Mucosa of stomach (tissue), 1 donor: ENCODE results near the gene GGACT.

ENCODE experiments used
- H3K27me3 ChIP-seq: one replicate; pipeline ENCODE4 v1.7.0; 2013; ENCODE audit warnings: mild to moderate bottlenecking, low read length; ENCODE audit not compliant: control insufficient read depth, insufficient read depth
- H3K36me3 ChIP-seq: one replicate; pipeline ENCODE4 v1.7.0; 2013; ENCODE audit warnings: low read length; ENCODE audit not compliant: control insufficient read depth, insufficient read depth
- H3K4me1 ChIP-seq: one replicate; pipeline ENCODE4 v1.7.0; 2013; ENCODE audit warnings: mild to moderate bottlenecking, low read length; ENCODE audit not compliant: control insufficient read depth, insufficient read depth
- H3K4me3 ChIP-seq: one replicate; pipeline ENCODE4 v1.7.0; 2013; ENCODE audit warnings: low read length
- H3K9ac ChIP-seq: one replicate; pipeline ENCODE4 v1.7.0; 2013; ENCODE audit warnings: mild to moderate bottlenecking, low read length, moderate library complexity
- H3K9me3 ChIP-seq: one replicate; pipeline ENCODE4 v1.7.0; 2013; ENCODE audit warnings: mild to moderate bottlenecking, low read length, moderate library complexity; ENCODE audit not compliant: control insufficient read depth
- donor health status: Pancreatic carcinoma.

Gene GGACT

GRCh38 chr13:100515410-100515800, 73.2 kb downstream of the GGACT start:
- H3K9me3 ChIP-seq, result no peaks in the 10 kb centered on the region
- H3K9ac ChIP-seq, result no peak overlapping the region
- H3K4me1 ChIP-seq, result peaks cover 6% of the 10 kb centered on the region
- no peak overlapping the region for H3K4me3 ChIP-seq
- H3K27me3 ChIP-seq, result no peaks in the 10 kb centered on the region
- H3K36me3 ChIP-seq, result no peaks in the 10 kb centered on the region

DNA sequence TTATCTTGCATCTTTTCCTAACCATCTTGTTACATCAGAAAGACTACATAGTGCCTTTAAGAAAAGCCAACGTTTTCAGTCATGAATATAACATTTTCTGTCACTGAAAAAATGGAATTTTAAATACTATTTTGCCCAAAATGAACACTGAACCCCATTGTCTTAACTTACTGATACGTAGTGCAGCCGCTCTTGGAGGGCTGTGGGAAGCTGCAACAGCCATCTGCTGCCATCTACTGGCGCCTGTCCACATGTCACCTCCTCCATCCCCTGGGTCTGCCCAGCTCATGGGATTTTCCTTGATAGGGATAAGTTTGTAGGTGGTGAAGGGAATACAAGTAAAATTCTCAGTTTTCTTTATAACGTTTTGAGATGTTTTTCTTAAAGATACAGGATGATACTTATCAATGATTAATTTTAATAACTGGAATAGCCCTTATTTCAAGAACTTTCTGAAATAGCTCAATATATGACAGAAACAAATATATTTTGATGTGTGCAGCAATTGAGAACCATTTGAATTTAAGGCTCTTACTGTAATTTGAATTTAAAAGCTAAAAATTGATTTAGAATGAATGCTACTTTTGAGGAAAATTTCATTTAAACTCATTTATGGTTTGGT, 73.7 kb downstream of the GGACT start:
- no peak overlapping the region for H3K4me3 ChIP-seq
- no peaks in the 10 kb centered on the region for H3K27me3 ChIP-seq
- H3K9me3 ChIP-seq, result no peaks in the 10 kb centered on the region
- H3K36me3 ChIP-seq, result no peaks in the 10 kb centered on the region
- no peak overlapping the region for H3K9ac ChIP-seq
- H3K4me1 ChIP-seq, result peaks cover 6% of the 10 kb centered on the region

GRCh38 chr13:100513987-100514670, 74.5 kb downstream of the GGACT start:
- Histone ChIP-seq H3K27me3 (no peaks in the 10 kb centered on the region), H3K4me3 (no peak overlapping the region), H3K9me3 (no peaks in the 10 kb centered on the region), H3K9ac (no peak overlapping the region), H3K36me3 (no peaks in the 10 kb centered on the region), H3K4me1 (peaks cover 6% of the 10 kb centered on the region)

- Histone ChIP-seq H3K9ac (no peak overlapping the region), H3K36me3 (no peaks in the 10 kb centered on the region), H3K9me3 (no peaks in the 10 kb centered on the region), H3K27me3 (no peaks in the 10 kb centered on the region), H3K4me3 (no peak overlapping the region), H3K4me1 (peaks cover 6% of the 10 kb centered on the region)
Measured at GRCh38 chr13:100513171-100513570, 75.4 kb downstream of the GGACT start.

- Histone ChIP-seq H3K9me3 (no peaks in the 10 kb centered on the region), H3K4me3 (no peak overlapping the region), H3K27me3 (no peaks in the 10 kb centered on the region), H3K9ac (no peak overlapping the region), H3K36me3 (no peaks in the 10 kb centered on the region), H3K4me1 (peaks cover 6% of the 10 kb centered on the region)
Measured at GRCh38 chr13:100512422-100512821, 76.2 kb downstream of the GGACT start.

GRCh38 chr13:100511466-100511865, 77.1 kb downstream of the GGACT start:
- Histone ChIP-seq H3K9ac (no peak overlapping the region), H3K9me3 (no peaks in the 10 kb centered on the region), H3K36me3 (no peaks in the 10 kb centered on the region), H3K4me3 (no peak overlapping the region), H3K4me1 (peaks cover under 1% of the 10 kb centered on the region), H3K27me3 (no peaks in the 10 kb centered on the region)

DNA sequence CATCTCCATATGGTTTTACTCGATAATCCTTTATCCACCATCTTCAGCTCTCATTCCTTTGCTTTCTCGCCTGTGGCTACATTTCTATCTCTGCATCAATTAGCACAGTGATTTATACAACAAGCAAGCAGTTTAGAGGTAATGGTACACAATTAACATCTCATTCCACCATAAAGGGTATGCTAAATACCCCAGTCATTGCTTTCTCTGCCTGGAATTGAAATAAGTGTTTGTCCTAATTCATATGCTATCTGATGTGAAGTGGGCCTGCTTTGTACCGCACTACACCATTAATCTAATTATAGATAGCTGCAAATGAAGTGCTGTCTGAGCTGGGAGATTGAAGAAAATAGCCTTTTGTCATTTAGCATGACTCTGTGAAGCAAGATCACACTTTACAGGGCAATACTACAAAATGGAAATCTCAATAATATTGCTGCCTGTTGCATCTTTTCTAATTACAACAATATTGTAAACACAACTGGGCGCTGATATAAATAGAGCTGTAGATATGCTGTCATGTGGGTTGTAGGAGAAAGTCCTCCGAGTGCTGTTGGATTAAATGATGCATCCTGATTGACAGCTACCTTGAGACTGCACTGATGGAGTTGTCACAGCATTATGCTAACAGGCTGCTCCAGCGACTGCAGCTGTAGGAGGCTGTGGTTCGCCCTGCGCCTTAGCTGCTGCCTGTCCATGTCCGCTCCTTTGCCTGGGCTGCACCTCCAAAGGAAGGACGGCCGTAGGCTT, 78.2 kb downstream of the GGACT start:
- Histone ChIP-seq H3K27me3 (no peaks in the 10 kb centered on the region), H3K4me3 (no peak overlapping the region), H3K36me3 (no peaks in the 10 kb centered on the region), H3K4me1 (no peaks in the 10 kb centered on the region), H3K9ac (no peak overlapping the region), H3K9me3 (no peaks in the 10 kb centered on the region)

- Histone ChIP-seq H3K36me3 (no peaks in the 10 kb centered on the region), H3K4me3 (no peak overlapping the region), H3K4me1 (no peaks in the 10 kb centered on the region), H3K9ac (no peak overlapping the region), H3K9me3 (no peaks in the 10 kb centered on the region), H3K27me3 (no peaks in the 10 kb centered on the region)
Measured at GRCh38 chr13:100508996-100509395, 79.6 kb downstream of the GGACT start.

GRCh38 chr13:100508455-100508854, 80.1 kb downstream of the GGACT start:
- no peak overlapping the region for H3K4me3 ChIP-seq
- no peak overlapping the region for H3K9ac ChIP-seq

DNA sequence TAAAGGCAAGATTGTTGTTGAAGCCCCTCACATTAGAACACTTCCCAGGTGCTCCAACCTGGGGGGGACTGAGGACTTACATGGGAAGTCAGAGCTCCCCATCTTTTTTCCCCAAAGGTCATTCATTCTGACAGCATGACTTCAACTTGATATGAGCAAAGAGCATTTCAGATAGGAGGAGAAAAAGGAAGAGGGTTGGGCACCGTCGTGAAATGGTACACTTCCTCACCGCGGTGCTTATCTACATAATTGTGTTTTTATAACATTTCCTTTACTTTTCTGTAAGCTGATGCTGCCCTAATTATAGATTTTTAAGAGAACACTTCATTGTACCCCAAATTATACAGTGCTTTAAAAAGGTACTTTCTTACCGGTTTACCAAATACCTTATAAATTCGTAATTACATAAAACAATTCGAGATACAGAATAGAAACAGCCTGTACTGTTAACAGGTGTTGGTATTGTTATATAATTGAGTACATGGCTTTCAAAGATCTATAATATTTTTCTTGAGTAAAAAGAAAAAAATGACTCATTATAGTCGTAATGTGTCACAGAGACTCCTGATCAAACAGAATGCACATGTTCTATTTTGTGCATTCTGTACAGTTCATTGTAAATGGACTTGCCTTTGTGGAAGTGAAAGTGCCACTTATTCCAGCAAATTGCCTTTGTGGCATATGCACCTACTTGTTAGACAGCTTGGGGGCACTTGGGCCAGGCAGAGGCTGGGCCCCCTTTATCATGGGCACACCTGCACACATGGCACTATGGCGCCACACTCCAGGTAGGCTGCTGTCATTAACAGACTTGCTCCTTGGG, 81.8 kb downstream of the GGACT start:
- H3K36me3 ChIP-seq, result no peaks in the 10 kb centered on the region
- H3K4me1 ChIP-seq, result no peaks in the 10 kb centered on the region
- no peak overlapping the region for H3K9ac ChIP-seq
- no peaks in the 10 kb centered on the region for H3K27me3 ChIP-seq
- no peak overlapping the region for H3K4me3 ChIP-seq
- no peaks in the 10 kb centered on the region for H3K9me3 ChIP-seq

More at GRCh38 chr13:100508455-100508854, 80.1 kb downstream of the GGACT start:
- Histone ChIP-seq H3K27me3 (no peaks in the 10 kb centered on the region), H3K36me3 (no peaks in the 10 kb centered on the region), H3K9me3 (no peaks in the 10 kb centered on the region), H3K4me1 (no peaks in the 10 kb centered on the region)

DNA sequence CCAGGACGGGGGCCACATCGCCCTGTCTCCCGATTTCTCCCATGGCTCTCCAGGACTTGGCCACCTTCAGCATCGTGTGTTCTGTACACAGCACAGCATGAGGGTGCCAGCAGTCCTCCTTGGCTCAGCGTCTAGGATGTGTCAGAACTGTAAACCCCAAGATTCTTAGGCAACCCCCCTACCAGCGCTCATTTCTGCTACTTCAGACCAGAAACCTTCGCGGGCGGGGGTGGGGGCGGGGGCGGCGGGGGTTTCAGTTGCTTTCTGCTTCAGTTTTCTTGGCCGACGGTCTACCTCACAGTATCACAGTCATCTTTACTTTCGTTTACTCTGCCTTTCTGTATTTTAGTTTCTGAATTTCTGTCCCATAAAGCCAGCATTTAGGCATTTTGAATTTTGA, 82.4 kb downstream of the GGACT start:
- Histone ChIP-seq H3K9me3 (no peaks in the 10 kb centered on the region), H3K36me3 (no peaks in the 10 kb centered on the region), H3K9ac (no peak overlapping the region), H3K27me3 (no peaks in the 10 kb centered on the region), H3K4me1 (no peaks in the 10 kb centered on the region), H3K4me3 (no peak overlapping the region)

GRCh38 chr13:100503622-100504021, 85.0 kb downstream of the GGACT start:
- no peak overlapping the region for H3K9ac ChIP-seq
- no peaks in the 10 kb centered on the region for H3K27me3 ChIP-seq
- no peaks in the 10 kb centered on the region for H3K4me1 ChIP-seq
- H3K36me3 ChIP-seq, result no peaks in the 10 kb centered on the region
- H3K9me3 ChIP-seq, result no peaks in the 10 kb centered on the region
- no peak overlapping the region for H3K4me3 ChIP-seq
